ENCODE measurements around the gene TUBB8.
A peak's percentile ranks its signal among the peaks of the same experiment; 100 is the strongest.
"Not testable (repeated sequence)": the region's sequence is repeated elsewhere in the genome, so short reads cannot be mapped to it uniquely, and the experiment has no call there.

The TUBB8 gene

DNA sequence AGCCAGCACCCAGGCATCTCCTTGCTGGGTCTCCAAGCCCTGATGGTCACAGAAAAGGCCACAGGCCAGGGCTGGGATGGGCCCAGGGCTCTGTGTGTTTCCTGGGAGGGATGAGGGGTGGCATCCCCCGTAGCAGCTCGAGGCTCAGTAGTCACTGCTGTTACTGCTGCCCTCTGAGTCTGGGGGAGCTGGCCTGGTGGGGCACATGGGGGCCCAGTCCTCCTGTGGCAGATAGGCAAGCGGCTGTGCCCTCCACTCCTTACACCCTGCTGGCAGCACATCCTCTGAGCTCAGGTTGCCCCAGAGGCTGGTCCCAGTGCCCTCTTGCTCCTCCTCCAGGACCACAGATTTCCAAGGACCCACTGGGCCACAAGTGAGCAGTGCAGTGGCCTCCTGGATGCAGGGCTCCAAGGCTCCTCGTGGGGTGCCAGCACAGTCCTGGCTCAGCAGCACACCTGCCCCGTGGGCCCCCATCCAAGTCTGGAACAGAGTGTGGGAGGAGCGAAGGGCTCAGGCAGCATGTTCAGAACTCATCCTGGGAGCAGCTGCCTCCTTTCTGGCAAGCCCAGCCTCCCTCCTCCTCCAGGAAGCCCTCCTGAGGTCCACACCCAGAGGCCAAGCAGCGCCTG is 31.5 kb upstream of the TUBB8 start:
- no peak overlapping the region for H3K4me3 ChIP-seq (ENCODE audit: low read length)
- no peak for TF ChIP-seq ZNF274 (IDR thresholded peaks at IDR 0.05; ENCODE audit: low read depth, low read length)

DNA sequence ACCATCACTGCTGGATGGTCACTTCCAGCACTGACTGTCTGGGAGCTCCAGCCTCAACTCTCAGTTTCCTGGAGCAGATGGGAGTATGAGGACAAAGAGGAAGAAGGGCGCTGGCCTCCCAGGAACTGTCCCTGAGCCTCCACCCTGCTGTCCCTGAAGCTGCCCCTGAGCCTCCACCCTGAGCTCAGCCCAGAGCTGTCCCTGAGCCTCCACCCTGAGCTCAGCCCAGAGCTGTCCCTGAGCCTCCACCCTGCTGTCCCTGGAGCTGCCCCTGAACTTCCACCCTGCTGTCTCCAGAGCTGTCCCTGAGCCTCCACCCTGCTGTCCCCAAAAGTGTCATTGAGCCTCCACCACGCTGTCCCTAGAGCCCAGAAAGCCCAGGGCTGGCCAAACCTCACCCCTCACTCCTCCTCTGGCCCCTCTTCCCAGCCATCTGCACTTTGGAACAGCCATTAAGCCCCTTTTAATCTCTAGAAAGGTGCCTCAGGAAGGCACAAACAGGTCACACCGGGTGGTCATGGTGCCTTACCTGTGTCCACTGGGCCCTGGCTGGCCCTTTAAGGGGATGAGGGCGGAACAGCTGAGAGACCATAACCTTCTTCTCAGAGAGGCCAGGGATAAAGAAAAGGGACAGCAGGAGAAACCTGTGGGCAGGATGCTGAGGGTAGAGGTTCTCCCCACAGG is 30.6 kb upstream of the TUBB8 start:
- TF ChIP-seq ZNF274 (IDR thresholded peaks at IDR 0.05; ENCODE audit: low read depth, low read length): no peak

DNA sequence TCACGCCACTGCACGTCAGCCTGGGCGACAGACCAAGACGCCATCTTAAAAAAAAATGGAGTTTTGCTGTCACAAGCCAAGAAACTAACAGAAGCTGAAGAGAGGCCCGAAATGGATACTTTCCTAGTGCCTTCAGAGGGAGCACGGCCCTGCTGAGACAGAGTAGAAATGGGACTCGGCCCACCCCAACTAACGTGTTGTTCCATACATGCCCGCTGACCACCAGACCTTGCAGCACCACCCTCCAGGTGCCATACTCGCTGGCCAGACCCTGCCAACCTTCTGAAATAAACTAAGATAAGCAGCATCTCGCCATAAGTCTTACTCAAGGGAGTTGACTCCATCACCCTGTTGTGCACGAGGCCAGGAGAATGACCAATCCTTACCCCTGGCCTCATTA is 29.5 kb upstream of the TUBB8 start:
- TF ChIP-seq ZNF274 (IDR thresholded peaks at IDR 0.05; ENCODE audit: low read depth, low read length): no peak
- H3K4me3 ChIP-seq (ENCODE audit: low read length): no peak overlapping the region

More for the DNA sequence above, 30.6 kb upstream of the TUBB8 start:
- no peak overlapping the region for H3K4me3 ChIP-seq (ENCODE audit: low read length)

DNA sequence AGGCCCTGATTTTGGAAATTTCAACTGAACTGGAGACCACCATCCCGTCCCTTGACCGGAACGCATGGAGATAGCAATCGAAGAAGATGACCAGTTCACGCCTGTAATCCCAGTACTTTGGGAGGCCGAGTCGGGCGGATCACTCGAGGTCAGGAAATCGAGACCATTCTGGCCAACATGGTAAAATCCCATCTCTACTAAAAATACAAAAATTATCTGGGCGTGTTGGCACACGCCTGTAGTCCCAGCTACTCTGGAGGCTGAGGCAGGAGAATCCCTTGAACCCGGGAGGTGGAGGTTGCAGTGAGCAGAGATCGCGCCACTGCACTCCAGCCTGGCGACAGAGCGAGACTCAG is 25.1 kb upstream of the TUBB8 start:
- not testable (repeated sequence) for H3K4me3 ChIP-seq (ENCODE audit: low read length)

DNA sequence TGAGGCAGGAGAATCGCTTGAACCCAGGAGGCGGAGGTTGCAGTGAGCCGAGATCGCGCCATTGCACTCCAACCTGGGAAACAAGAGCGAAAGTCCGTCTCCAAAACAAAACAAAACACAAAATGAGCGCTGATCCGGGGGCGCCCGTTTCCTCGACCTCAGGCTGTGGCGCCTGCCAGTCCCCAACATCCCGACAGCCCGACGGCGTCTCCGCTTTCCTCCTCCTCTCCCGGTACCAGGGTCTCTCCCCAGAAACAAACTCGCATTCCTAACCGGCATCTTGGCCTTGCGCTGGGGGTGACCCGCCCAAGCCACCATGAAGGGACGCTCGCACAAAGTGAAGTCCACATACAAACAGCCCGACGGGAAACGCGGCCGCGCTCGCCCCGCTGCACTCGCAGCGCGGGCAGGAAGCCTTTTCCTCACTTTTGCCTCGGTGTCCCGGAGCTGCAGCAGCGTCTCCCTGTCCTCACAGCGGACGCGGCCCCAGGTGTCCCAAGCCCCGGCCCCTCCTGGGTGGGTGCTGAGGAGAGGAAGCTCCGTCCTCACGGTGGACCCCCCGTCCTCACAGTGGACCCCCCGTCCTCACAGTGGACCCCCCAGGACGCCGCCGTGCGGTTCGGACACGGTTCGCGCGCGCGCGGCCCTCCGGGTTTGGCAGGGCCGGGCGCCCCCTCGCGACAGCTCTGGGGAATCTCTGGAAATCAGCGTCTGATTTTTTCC is 24.6 kb upstream of the TUBB8 start:
- peak overlapping the region; percentile 29; the same call in 1 of the 2 replicates for H3K4me3 ChIP-seq (ENCODE audit: low read length)

DNA sequence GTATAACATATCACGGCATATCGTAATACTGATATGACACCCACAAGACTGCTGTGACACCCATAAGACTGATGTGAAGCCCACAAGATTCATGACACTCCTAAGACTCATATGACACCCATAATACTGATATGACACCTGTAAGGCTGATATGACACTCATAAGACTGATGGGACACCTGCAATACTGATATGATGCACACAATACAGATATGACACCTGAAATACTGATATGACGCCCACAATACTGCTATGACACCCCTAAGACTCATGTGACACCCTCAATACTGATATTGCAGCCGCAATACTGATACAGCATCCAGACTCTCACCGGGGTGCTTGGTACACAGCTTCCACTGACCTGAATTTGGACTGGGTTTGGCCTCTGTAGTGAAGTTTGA is 19.1 kb upstream of the TUBB8 start:
- not testable (repeated sequence) for H3K4me3 ChIP-seq (ENCODE audit: low read length)

DNA sequence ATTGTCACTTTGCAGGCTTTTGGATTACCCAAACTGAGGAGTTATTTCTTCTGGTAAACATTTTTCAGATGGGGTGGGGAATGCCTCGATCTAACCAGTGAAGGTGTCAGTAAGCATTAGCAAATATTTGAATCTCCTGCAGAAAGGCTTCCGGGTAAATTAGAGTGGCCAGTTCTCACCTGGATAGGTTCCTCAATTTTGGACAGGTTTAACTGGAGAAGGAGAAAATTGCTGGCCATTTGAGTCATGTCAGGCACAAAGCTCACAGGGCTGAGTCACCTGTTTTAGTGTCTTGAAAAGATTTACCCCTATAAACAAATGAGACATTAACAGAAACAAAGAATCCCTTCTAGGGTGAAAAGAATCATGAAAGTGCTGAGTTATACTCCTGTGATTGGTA is 830 bp upstream of the TUBB8 start:
- H3K4me3 ChIP-seq (ENCODE audit: low read length): not testable (repeated sequence)

DNA sequence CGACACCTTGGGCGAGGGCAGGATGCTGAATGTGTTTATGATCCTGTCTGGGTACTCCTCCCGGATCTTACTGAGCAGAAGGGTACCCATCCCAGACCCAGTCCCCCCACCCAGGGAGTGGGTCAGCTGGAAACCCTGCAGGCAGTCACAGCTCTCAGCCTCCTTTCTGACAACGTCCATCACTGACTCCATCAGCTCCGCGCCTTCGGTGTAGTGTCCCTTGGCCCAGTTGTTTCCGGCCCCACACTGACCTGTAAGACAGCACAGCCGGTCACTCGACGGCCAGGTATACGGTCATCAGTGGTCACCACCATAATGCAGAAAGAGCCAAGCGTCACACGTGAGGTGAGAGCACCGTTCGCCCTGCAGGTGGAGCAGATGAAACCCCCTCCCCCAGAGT is 1.2 kb downstream of the TUBB8 start:
- H3K4me3 ChIP-seq (ENCODE audit: low read length): not testable (repeated sequence)

DNA sequence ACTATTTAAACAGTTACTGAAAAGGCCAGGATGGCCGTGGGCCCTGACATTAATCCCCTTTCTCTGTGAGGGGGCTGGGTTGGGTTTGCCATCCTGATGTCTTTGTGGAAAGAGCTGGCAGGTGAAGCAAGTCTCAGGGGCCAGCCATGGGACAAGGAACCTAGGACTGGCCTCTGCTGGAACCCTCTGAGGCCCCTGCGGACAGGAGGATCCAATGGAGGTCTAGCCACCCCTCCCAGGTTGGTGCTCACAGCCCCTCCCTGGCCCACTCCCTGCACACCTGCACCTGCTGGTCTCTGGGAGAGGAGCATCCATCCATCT is 35.8 kb downstream of the TUBB8 start:
- H3K4me3 ChIP-seq (ENCODE audit: low read length): not testable (repeated sequence)

DNA sequence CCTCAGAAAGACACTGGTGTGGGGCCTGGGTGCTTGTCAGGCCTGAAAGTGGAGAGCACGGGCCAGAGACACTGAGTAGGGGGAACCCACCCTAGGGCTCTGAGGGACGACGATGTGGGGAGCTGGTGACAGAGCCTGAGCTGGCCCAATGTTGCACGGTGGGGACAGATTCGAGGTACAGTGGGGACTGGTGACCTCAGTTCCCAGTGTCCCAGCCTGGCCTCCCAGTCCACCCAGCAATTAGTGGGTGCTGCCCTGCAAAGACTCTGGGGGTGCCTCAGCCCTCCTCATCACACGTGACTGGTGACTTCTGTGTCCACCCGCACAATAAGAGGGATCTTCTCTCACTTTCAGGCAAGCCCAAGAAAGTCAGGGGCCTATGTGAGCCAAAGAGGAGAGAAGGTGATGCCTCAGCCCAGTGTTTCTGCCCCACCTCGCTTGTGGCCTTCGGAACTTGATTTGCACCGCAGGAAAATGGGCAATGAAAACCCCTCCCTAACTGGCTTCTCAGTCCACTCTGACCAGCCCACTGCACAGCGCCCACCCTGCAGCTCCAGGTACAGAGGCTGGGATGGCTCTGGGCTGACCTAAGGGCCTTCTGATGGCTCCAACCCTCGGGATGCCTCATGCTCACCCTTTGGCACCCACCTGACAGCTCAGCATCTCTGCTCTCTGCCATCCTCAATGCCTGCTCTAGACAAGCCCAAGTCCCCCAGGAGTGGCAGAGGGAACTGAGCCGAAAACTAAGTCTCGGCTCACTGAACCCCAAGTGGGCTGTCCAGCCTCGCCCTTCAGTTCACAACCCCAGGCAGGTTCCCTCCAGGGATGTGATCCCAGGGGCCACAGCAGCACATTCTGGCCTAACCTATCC is 36.4 kb downstream of the TUBB8 start:
- H3K4me3 ChIP-seq (ENCODE audit: low read length): not testable (repeated sequence)

DNA sequence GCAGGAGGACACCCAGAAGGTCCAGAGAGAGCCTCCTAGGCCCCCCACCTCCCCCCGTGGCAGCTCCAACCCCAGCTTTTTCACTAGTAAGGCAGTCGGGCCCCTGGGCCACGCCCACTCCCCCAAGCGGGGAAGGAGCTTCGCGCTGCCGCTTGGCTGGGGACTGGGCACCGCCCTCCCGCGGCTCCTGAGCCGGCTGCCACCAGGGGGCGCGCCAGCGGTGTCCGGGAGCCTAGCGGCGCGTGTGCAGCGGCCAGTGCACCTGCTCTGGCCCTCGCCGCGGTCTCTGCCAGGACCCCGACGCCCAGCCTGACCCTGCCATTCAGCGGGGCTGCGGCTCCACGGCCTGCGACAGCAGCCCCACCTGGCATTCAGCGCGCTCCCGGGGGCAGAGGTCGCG is 37.8 kb downstream of the TUBB8 start:
- not testable (repeated sequence) for H3K4me3 ChIP-seq (ENCODE audit: low read length)

DNA sequence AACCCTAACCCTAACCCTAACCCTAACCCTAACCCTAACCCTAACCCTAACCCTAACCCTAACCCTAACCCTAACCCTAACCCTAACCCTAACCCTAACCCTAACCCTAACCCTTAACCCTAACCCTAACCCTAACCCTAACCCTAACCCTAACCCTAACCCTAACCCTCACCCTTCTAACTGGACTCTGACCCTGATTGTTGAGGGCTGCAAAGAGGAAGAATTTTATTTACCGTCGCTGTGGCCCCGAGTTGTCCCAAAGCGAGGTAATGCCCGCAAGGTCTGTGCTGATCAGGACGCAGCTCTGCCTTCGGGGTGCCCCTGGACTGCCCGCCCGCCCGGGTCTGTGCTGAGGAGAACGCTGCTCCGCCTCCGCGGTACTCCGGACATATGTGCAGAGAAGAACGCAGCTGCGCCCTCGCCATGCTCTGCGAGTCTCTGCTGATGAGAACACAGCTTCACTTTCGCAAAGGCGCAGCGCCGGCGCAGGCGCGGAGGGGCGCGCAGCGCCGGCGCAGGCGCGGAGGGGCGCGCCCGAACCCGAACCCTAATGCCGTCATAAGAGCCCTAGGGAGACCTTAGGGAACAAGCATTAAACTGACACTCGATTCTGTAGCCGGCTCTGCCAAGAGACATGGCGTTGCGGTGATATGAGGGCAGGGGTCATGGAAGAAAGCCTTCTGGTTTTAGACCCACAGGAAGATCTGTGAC is 38.7 kb downstream of the TUBB8 start:
- H3K4me3 ChIP-seq (ENCODE audit: low read length): not testable (repeated sequence)
